ENCODE measurements around the gene CYTH4. TPM values are rescaled to one million over a fixed set of nuclear protein-coding genes. Genes with fewer than 3 reads are reported as not detected.

Gene CYTH4
- total and polyA plus RNA-seq, 2 experiments from 2014 or later = not detected

DNA sequence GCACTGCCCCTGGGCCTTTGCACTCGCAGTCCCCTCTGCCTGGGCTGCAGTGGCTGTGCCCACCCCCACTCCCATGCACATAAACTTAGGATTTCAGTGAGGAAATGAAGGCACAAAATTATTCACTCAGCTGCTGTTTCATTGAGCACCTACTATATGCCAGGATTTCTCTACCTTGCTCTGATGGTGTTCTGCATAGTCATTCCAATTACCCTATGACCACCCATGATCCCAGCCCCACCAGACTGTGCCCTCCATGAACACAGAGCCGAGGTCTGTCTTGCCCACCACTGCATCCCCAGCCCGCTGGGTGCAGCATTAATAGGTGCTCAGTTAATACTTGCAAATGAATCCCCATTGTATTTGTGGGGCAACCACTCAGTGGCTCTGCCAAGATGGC lies 10.9 kb downstream of the CYTH4 start (continued):
- TF ChIP-seq ZNF462 (CRISPR knock-in tag; IDR thresholded peaks at IDR 0.05) (no peak), POLR2AphosphoS5 (IDR thresholded peaks at IDR 0.05; ENCODE audit: low read depth) (no peak), ETS1 (IDR thresholded peaks at IDR 0.05) (no peak), EZH2phosphoT487 (IDR thresholded peaks at IDR 0.05; ENCODE audit: unreplicated experiment) (no peak), REST (IDR thresholded peaks at IDR 0.05; ENCODE audit: unreplicated experiment) (no peak), ZNF114 (CRISPR knock-in tag; IDR thresholded peaks at IDR 0.05) (no peak), STAT1 (IDR thresholded peaks at IDR 0.05; ENCODE audit: unreplicated experiment) (no peak), CREB1 (CRISPR knock-in tag; IDR thresholded peaks at IDR 0.05; ENCODE audit: low read depth) (no peak), JUNB (IDR thresholded peaks at IDR 0.05; ENCODE audit: unreplicated experiment) (no peak)

Measured in GM23338 (cell line).